GM18858 (cell line): ENCODE data around the gene ELK3.
"Not testable (repeated sequence)": the region's sequence is repeated elsewhere in the genome, so short reads cannot be mapped to it uniquely, and the experiment has no call there.

Experiments
- ATAC-seq: cut with Tn5 transposase; IDR thresholded peaks from one replicate; pipeline ENCODE4 v1.9.1; 2021; ENCODE audit not compliant: unreplicated experiment

ELK3 gene

DNA sequence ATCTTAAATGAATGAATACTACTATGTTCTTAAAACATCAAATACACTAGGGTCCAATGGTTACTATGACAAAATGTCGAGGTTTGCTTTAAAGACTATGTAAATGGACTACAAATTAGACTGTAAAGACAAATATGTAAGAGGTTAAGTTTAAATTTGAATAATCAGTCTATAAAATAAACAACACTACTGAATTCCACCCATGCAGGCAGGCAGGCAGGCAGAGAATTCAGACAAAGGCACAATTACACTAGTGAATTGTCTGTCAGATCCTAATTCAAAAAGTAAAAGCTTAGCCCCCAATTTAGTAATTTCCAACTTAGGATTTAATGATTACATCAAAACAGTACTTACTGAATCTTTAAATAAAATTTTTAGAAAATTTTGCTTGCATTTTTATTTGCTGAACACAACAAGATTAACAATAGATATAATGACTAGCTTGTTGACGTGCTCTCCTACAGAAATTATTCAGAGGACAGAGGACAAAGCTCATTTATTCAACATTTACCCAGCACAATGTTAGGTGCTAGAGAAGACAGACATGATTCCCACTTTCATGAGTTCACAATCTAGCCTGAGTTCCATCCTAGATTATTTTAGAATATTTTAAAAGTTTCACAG is 108.6 kb downstream of the ELK3 start:
- ATAC-seq: no peak

DNA sequence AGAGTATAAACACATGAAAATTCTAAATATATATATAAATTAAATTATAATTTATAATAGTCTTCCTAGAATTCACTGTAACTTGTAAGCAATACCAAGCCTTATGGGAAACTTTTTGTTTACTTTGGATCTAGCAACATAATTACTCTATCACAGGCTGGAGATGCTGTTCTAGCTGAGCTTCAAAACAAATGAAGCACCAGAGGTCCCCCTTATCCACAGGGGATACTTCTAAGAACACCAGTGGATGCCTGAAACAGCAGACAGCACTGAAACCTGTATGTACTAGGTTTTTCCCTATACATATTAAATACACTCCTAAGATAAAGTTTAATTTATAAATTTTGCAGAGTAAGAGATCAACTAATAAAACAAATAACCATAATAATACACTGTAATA is 109.5 kb downstream of the ELK3 start:
- no peak for ATAC-seq

DNA sequence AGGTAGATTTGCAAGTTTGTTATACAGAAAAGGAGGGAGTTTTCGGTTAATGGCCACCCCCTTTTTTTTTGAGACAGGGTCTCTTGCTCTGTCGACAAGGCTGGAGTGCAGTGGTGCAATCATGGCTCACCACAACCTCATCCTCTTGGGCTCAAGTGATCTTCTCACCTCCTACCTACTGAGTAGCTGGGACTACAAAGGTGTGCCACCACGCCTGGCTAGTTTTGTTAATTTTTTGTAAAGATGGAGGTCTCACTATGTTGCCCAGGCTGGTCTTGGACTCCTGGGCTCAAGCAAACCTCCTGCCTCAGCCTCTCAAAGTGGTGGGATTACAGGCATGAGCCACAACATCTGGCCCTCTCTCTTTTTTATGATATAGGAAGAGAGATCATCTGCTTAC is 111.5 kb downstream of the ELK3 start:
- no peak for ATAC-seq

DNA sequence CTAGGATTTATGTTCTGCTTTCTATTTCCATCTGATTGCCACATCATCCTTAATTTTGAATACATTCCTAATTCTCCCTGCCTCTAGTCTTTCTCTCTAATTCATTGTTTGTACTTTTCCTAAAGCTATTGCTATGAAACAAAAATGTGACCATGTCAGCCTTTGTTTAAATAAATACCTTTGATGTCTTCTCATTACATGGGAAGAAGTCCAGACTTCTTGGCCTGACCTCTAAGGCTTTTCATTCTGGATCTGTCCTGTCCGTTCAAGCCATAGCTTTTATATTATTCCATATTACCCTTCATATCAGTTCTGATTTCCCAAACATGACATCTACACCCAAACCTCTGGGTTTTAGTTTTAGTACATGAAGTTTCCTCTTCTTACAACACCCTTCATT is 114.7 kb downstream of the ELK3 start:
- no peak for ATAC-seq

DNA sequence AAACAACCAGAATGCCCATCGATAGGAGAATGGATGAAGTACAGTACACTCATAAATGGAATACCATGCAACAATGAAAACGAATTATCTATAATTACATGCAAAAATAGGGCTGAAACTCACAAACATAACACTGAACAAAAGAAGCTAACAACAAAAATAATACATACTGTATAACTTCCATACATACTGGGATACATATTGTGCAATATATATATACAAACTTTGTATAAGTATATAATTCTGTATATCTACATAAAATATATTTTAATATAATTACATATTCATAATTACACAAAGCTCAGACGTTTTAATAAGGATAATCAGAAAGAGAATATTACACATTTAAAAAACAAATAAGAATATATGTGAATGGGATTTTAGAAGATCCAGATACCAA is 115.9 kb downstream of the ELK3 start:
- no peak for ATAC-seq

DNA sequence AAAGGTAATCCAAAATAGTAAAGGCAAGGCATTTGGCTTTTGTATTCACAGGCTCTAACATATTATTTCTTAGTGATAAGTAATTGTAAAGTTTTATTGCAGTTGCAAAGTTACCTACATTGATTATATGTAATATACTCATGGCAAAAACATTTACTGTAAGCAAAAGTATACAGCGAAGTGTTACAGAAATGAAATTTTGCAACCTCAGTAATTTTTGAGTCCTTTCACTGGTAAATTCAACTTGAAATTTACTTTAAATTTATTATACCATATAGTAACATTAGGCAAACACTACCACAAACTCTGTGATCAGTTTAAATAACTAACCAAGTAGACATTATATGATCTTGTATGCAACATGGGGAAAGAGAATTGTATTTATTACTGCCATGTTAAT is 117.0 kb downstream of the ELK3 start:
- no peak for ATAC-seq

DNA sequence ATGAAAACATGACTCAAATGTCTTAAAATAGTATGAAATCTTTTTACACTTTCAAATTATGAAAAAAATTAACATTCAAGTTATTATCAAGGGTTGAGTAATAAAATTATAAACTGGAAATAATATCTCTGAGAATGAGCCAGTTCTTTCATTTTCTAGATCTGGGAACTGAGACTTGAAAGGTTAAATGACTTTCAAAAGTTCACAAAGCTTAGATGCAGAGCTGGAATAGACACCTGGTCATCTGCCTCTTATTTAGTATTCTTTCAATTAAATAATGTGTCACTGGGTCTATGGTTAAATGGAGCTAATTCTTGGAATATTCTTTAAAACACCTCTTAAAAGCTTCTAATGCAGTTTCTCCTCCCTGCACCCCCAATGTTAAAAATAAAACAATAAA is 119.4 kb downstream of the ELK3 start:
- ATAC-seq: no peak

DNA sequence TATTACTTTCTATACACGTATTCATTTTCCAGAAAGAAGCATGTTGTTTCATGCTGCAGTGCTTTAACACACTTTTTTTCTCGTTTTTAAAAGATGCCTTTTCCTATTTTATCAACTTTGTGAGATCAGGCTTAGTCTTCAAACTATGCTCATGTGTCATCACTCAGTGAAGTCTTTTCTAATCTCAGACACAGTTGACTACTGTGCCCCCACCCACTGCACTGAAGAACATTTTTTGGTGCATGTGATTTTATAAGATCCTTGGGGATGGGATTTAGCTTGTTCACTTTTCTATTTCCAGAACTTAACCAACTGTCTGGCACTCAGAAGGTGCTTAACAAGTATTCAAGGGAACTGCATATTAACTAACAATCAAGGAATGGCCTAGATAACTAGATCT is 120.5 kb downstream of the ELK3 start:
- ATAC-seq: no peak

DNA sequence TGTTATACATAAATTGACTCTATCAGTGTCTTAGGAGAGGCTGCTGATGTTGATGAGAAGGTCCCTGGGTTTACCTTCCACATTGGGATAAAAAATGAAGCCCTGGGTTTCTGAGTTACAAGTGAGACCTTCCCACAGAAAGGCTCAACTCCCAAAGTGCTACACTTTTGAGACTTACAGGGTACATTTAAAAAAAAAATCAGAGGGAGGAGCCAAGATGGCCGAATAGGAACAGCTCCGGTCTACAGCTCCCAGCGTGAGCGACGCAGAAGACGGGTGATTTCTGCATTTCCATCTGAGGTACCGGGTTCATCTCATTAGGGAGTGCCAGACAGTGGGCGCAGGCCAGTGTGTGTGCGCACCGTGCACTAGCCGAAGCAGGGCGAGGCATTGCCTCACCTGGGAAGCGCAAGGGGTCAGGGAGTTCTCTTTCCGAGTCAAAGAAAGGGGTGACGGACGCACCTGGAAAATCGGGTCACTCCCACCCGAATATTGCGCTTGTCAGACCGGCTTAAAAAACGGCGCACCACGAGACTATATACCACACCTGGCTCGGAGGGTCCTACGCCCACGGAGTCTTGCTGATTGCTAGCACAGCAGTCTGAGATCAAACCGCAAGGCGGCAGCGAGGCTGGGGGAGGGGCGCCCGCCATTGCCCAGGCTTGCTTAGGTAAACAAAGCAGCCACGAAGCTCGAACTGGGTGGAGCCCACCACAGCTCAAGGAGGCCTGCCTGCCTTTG is 121.7 kb downstream of the ELK3 start:
- ATAC-seq: not testable (repeated sequence)

DNA sequence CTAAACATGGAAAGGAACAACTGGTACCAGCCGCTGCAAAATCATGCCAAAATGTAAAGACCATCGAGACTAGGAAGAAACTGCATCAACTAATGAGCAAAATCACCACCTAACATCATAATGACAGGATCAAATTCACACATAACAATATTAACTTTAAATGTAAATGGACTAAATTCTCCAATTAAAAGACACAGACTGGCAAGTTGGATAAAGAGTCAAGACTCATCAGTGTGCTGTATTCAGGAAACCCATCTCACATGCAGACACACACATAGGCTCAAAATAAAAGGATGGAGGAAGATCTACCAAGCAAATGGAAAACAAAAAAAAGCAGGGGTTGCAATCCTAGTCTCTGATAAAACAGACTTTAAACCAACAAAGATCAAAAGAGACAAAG is 123.6 kb downstream of the ELK3 start:
- not testable (repeated sequence) for ATAC-seq
